ENCODE results near the gene ACTN3.

DNA sequence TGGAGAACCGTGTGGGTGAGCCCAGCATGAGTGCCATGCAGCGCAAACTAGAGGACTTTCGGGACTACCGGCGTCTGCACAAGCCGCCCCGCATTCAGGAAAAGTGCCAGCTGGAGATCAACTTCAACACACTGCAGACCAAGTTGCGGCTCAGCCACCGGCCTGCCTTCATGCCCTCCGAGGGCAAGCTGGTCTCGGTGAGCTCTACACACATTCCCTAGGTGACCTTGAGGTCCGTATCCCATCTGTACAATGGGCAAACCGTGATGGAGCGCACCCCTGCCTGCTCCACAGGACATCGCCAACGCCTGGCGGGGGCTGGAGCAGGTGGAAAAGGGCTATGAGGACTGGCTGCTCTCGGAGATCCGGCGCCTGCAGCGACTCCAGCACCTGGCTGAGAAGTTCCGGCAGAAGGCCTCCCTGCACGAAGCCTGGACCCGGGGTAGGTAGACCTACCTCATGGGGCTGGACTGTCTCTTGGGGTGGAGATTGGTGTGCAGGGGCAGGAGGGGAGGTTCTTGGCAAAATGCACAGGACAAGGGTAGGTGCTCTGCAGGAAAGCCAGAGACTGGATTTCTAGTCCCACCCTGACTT lies 11.1 kb downstream of the ACTN3 start:
- TF ChIP-seq, protein P1, sequence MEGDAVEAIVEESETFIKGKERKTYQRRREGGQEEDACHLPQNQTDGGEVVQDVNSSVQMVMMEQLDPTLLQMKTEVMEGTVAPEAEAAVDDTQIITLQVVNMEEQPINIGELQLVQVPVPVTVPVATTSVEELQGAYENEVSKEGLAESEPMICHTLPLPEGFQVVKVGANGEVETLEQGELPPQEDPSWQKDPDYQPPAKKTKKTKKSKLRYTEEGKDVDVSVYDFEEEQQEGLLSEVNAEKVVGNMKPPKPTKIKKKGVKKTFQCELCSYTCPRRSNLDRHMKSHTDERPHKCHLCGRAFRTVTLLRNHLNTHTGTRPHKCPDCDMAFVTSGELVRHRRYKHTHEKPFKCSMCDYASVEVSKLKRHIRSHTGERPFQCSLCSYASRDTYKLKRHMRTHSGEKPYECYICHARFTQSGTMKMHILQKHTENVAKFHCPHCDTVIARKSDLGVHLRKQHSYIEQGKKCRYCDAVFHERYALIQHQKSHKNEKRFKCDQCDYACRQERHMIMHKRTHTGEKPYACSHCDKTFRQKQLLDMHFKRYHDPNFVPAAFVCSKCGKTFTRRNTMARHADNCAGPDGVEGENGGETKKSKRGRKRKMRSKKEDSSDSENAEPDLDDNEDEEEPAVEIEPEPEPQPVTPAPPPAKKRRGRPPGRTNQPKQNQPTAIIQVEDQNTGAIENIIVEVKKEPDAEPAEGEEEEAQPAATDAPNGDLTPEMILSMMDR (IDR thresholded peaks at IDR 0.05): no peak
- TF ChIP-seq POLR2A (IDR thresholded peaks at IDR 0.05) (no peak), POLR2AphosphoS5 (IDR thresholded peaks at IDR 0.05) (no peak)
